ENCODE data around the gene ZC3H10. TPM values are rescaled to one million over a fixed set of nuclear protein-coding genes. Genes with fewer than 3 reads are reported as not detected.

The ZC3H10 gene
- total RNA-seq, 1 experiment from 2014 or later: 3.5 TPM

GRCh38 chr12:56084958-56085543 is 33.0 kb upstream of the ZC3H10 start:
- no TSS peak for BruUV-seq (replicated peaks)
- Histone ChIP-seq H3K9me3 (no peaks in the 10 kb centered on the region), H3K36me3 (ENCODE audit: control insufficient read depth, insufficient read depth, low read length) (peaks cover 19% of the 10 kb centered on the region), H3K27me3 (replicated peaks; ENCODE audit: control insufficient read depth, insufficient read depth, low read length) (no peaks in the 10 kb centered on the region), H3K4me1 (peaks cover 20% of the 10 kb centered on the region), H3K4me3 (ENCODE audit: low read depth, low read length) (no peak overlapping the region)
- intact Hi-C loops (cut with micrococcal nuclease; ENCODE audit: unreplicated experiment): no loop called here
- Mint-ChIP-seq H3K9me3 (ENCODE audit: unreplicated experiment) (no peaks in the 10 kb centered on the region), H3K4me3 (ENCODE audit: unreplicated experiment) (no peak overlapping the region), H3K27me3 (ENCODE audit: insufficient read depth, unreplicated experiment) (no peaks in the 10 kb centered on the region), H3K36me3 (ENCODE audit: insufficient read depth, unreplicated experiment) (peaks cover 85% of the 10 kb centered on the region), H3K27ac (ENCODE audit: unreplicated experiment) (no peak overlapping the region), H3K4me1 (ENCODE audit: low read depth, unreplicated experiment) (peaks cover 22% of the 10 kb centered on the region)
- POLR2A ChIA-PET: no interaction called here
- DNase-seq: peak in 1 of 2 experiments; percentile 44
- TF ChIP-seq, protein P1, sequence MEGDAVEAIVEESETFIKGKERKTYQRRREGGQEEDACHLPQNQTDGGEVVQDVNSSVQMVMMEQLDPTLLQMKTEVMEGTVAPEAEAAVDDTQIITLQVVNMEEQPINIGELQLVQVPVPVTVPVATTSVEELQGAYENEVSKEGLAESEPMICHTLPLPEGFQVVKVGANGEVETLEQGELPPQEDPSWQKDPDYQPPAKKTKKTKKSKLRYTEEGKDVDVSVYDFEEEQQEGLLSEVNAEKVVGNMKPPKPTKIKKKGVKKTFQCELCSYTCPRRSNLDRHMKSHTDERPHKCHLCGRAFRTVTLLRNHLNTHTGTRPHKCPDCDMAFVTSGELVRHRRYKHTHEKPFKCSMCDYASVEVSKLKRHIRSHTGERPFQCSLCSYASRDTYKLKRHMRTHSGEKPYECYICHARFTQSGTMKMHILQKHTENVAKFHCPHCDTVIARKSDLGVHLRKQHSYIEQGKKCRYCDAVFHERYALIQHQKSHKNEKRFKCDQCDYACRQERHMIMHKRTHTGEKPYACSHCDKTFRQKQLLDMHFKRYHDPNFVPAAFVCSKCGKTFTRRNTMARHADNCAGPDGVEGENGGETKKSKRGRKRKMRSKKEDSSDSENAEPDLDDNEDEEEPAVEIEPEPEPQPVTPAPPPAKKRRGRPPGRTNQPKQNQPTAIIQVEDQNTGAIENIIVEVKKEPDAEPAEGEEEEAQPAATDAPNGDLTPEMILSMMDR (IDR thresholded peaks at IDR 0.05; ENCODE audit: insufficient read depth in 1 of 2, low read depth in 1 of 2, low read length in 1 of 2, severe bottlenecking in 1 of 2, unreplicated experiment in 1 of 2): peak in 1 of 2 experiments; percentile 14
- CTCF ChIA-PET: interaction anchor here (0.6 to 2.0 kb wide), 6 partner anchors 19 to 111 kb away, joined by 3 to 6 read pairs (median 4); partner anchors contain the start of genes PA2G4, RAB5B and SMARCC2

DNA sequence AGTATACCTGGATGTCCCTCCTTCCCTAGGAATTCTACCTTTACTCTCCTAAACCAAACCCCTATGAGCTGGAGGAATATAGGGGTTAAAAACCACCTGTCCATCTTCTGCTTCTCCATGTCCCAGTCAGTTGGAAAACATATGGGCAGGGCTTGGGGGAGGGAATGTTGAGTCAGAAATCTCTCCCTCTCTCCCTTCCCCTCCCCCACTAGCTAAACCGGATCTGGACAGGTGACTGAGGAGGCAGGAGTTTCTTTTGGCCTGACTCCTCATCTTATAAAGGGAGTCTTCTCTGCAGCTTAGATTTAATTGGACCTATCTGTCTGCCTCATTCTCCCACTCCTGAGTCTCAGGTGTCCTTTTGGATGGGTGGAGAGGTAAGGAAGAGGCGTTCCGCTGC is 32.0 kb upstream of the ZC3H10 start:
- no peaks in the 10 kb centered on the region for H3K27me3 Mint-ChIP-seq (ENCODE audit: insufficient read depth, unreplicated experiment)
- Histone ChIP-seq H3K4me1 (peaks cover 17% of the 10 kb centered on the region), H3K4me3 (ENCODE audit: low read depth, low read length) (no peak overlapping the region), H3K27me3 (replicated peaks; ENCODE audit: control insufficient read depth, insufficient read depth, low read length) (no peaks in the 10 kb centered on the region), H3K36me3 (ENCODE audit: control insufficient read depth, insufficient read depth, low read length) (peaks cover 19% of the 10 kb centered on the region), H3K9me3 (no peaks in the 10 kb centered on the region)
- intact Hi-C loops (cut with micrococcal nuclease; ENCODE audit: unreplicated experiment): no loop called here
- TF ChIP-seq, protein P1 (IDR thresholded peaks at IDR 0.05; ENCODE audit: insufficient read depth in 1 of 2, low read depth in 1 of 2, low read length in 1 of 2, severe bottlenecking in 1 of 2, unreplicated experiment in 1 of 2): no peak
- CTCF ChIA-PET: interaction anchor here (0.6 to 2.0 kb wide), 5 partner anchors 8 to 41 kb away, joined by 3 to 6 read pairs (median 4); partner anchors contain the start of gene PA2G4
- no TSS peak for BruUV-seq (replicated peaks)
- peak overlapping the region; percentile 37 for H3K4me3 Mint-ChIP-seq (ENCODE audit: unreplicated experiment)
- POLR2A ChIA-PET: interaction anchor here (0.6 to 0.7 kb wide), 2 partner anchors 1282 to 1391 kb away, joined by 3 to 4 read pairs; no protein-coding TSS in a partner anchor
- H3K4me1 Mint-ChIP-seq (ENCODE audit: low read depth, unreplicated experiment): peaks cover 22% of the 10 kb centered on the region
- peak; percentile 64 to 70 for DNase-seq
- H3K27ac Mint-ChIP-seq (ENCODE audit: unreplicated experiment): peak overlapping the region; percentile 57
- no peaks in the 10 kb centered on the region for H3K9me3 Mint-ChIP-seq (ENCODE audit: unreplicated experiment)
- H3K36me3 Mint-ChIP-seq (ENCODE audit: insufficient read depth, unreplicated experiment): peaks cover 83% of the 10 kb centered on the region

DNA sequence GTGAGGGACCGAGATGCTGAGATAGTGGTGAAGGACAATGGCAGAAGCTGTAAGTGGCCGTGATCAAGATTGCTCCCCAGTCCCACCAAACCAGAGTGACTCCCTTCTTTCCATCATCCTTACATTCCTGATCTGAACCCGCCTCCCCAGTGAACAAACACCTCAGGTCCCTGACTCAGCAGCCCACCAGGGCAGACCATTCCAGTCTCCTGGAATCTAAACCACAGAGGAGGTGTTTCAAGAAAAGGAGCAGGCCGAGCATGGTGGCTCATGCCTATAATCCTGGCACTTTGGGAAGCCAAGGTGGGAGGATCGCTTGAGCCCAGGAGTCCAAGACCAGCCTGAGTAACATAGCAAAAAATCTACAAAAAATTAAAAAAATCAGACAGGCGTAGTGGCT is 31.5 kb upstream of the ZC3H10 start:
- H3K4me3 Mint-ChIP-seq (ENCODE audit: unreplicated experiment): peak overlapping the region; percentile 37
- no peak overlapping the region for H3K4me3 ChIP-seq (ENCODE audit: low read depth, low read length)
- H3K27me3 ChIP-seq (replicated peaks; ENCODE audit: control insufficient read depth, insufficient read depth, low read length): no peaks in the 10 kb centered on the region
- BruUV-seq (replicated peaks): no TSS peak
- H3K36me3 Mint-ChIP-seq (ENCODE audit: insufficient read depth, unreplicated experiment): peaks cover 79% of the 10 kb centered on the region
- CTCF ChIA-PET: interaction anchor here (0.6 to 2.0 kb wide), 3 partner anchors 9 to 39 kb away, joined by 3 to 6 read pairs (median 3); partner anchors contain the start of gene PA2G4
- no peaks in the 10 kb centered on the region for H3K9me3 ChIP-seq
- no peak for DNase-seq
- POLR2A ChIA-PET: interaction anchor here (0.6 to 0.7 kb wide), 2 partner anchors 1281 to 1390 kb away, joined by 3 to 4 read pairs; no protein-coding TSS in a partner anchor
- no peak overlapping the region for H3K27ac Mint-ChIP-seq (ENCODE audit: unreplicated experiment)
- no peaks in the 10 kb centered on the region for H3K9me3 Mint-ChIP-seq (ENCODE audit: unreplicated experiment)
- intact Hi-C loops (cut with micrococcal nuclease; ENCODE audit: unreplicated experiment): no loop called here
- peaks cover 21% of the 10 kb centered on the region for H3K4me1 Mint-ChIP-seq (ENCODE audit: low read depth, unreplicated experiment)
- no peaks in the 10 kb centered on the region for H3K27me3 Mint-ChIP-seq (ENCODE audit: insufficient read depth, unreplicated experiment)
- H3K4me1 ChIP-seq: peaks cover 12% of the 10 kb centered on the region
- peaks cover 19% of the 10 kb centered on the region for H3K36me3 ChIP-seq (ENCODE audit: control insufficient read depth, insufficient read depth, low read length)
- TF ChIP-seq, protein P1 (IDR thresholded peaks at IDR 0.05; ENCODE audit: insufficient read depth in 1 of 2, low read depth in 1 of 2, low read length in 1 of 2, severe bottlenecking in 1 of 2, unreplicated experiment in 1 of 2): no peak
